ENCODE results near the gene PRM2.

- TF ChIP-seq POLR2AphosphoS5 (IDR thresholded peaks at IDR 0.05; ENCODE audit: insufficient read depth, low read depth, low read length) (no peak), EZH2 (IDR thresholded peaks at IDR 0.05; ENCODE audit: borderline replicate concordance, low read depth, low read length, severe bottlenecking) (no peak), CTCF (IDR thresholded peaks at IDR 0.05; ENCODE audit: extremely low read depth in 1 of 2, insufficient read depth in 1 of 2, low read depth in 1 of 2, low read length in 2 of 2) (peak; percentile 87 to 95), POLR2A (IDR thresholded peaks at IDR 0.05; ENCODE audit: low read depth, low read length) (no peak), FOS (IDR thresholded peaks at IDR 0.05; ENCODE audit: borderline replicate concordance, insufficient read depth, low read length) (no peak)
Measured at GRCh38 chr16:11257131-11257938, 18.9 kb downstream of the PRM2 start.

Measured in endothelial cell of umbilical vein (primary cell).